ENCODE measurements around the gene ZNF331.

- no peak for TF ChIP-seq POLR2AphosphoS5 (IDR thresholded peaks at IDR 0.05; ENCODE audit: low read depth, low read length)
- no peak for TF ChIP-seq TCF7L2 (IDR thresholded peaks at IDR 0.05; ENCODE audit: low read depth, low read length)
Measured at GRCh38 chr19:53577968-53578367, 40.0 kb downstream of the ZNF331 start.

All from Panc1 (cell line).